ENCODE measurements around the gene HIF3A.
"Not testable (repeated sequence)": the region's sequence is repeated elsewhere in the genome, so short reads cannot be mapped to it uniquely, and the experiment has no call there.

GRCh38 chr19:46262684-46263296, 34.1 kb upstream of the HIF3A start:
- TF ChIP-seq CTCF, POLR2A (IDR thresholded peaks at IDR 0.05): not testable (repeated sequence)

Measured in esophagus squamous epithelium (tissue), 4 donors.